Pancreas (tissue), 10 donors: ENCODE measurements around the gene NUMBL. TPM values are rescaled to one million over a fixed set of nuclear protein-coding genes. Genes with fewer than 3 reads are reported as not detected.

ENCODE experiments used
- ATAC-seq, 4 donors: fragments of 200-7000 bp; cut with Tn5 transposase; one replicate each; pipeline versions ENCODE4 v1.8.0 to v1.9.1; 2020; ENCODE audit warnings: mild to moderate bottlenecking in 4 of 4, moderate library complexity in 4 of 4
- DNase-seq, 6 donors: peaks; one replicate each; pipeline ENCODE4 v3.0.0-alpha.2; 2020
- FAIRE-seq: peaks from 2 replicates; lab custom pipeline; 2012; peaks lifted over from hg19 to GRCh38; lab: Jason Lieb, UNC
- H3K27ac ChIP-seq, 4 donors: fragments of 200-600 bp; sonication (generic); 1 replicate in 3 of 4; 2 replicates in 1 of 4; pipeline versions ENCODE4 v1.5.0 to v1.8.0; 2020
- H3K27me3 ChIP-seq, 4 donors: fragments of 200-600 bp; one replicate each; pipeline ENCODE4 v1.8.0; 2021
- H3K36me3 ChIP-seq, 3 donors: fragments of 200-600 bp; sonication (generic) in 1 of 3; one replicate each; pipeline versions ENCODE4 v1.5.0 to v1.8.0; 2020 to 2021
- H3K4me1 ChIP-seq, 3 donors: fragments of 200-600 bp; one replicate each; pipeline ENCODE4 v1.8.0; 2021
- H3K4me3 ChIP-seq, 4 donors: fragments of 200-600 bp; sonication (generic) in 2 of 4; one replicate each; pipeline versions ENCODE4 v1.5.0 to v1.8.0; 2020 to 2021
- H3K9me3 ChIP-seq, 4 donors: fragments of 200-600 bp; one replicate each; pipeline ENCODE4 v1.8.0; 2021
- WGBS, 2 donors: extraction: QIAGEN DNeasy Blood & Tissue Kit; methylation state at CpG; one replicate each; pipeline ENCODE4 v1.1.7; 2013; 5-methylcytosine and 5-hydroxymethylcytosine counted together
- intact Hi-C, 3 donors: fragments of 100-400 bp; cut with DNase I; formaldehyde crosslinking; loops; one replicate each; pipeline versions ENCODE4 v1.11.1 to v1.14.2; 2022
- polyA plus RNA-seq, 2 donors: library from polyadenylated mRNA; stranded (reverse); fragments of 200-250 nt; gene quantifications; one replicate each; pipeline ENCODE4 v1.2.3, GENCODE V29; 2013
- total RNA-seq, 6 donors: library from RNA; stranded (reverse); fragmentation: NEBNext Ultra II Directional in 4 of 6; extraction: Animal tissue kit (Norgen Biotek cat#: 25700) in 4 of 6; gene quantifications; one replicate each; pipeline versions ENCODE4 v1.2.1 to v1.2.4, GENCODE V29; 2021 to 2023
- TF ChIP-seq, protein P1 (sequence below), 4 donors: fragments of 200-600 bp; sonication (generic) in 3 of 4; IDR thresholded peaks; one replicate each; pipeline versions ENCODE4 v1.5.0 to v1.8.0; 2021; ENCODE audit warnings: antibody characterized with exemption in 4 of 4
- donor health status: healthy with polysubstance abuse.
- donor health status: DM: no; HTN: no; CAD: no; lungs with moderate emphysema.
- donor health status: DM: no; HTN: no; CAD: no.
- donor health status: control.
- donor health status: control.
- donor health status: Bipolar disorder and iron deficiency.
- donor health status: DM: yes; HTN: yes; CAD: no.
- donor health status: DM: no; HTN: no; CAD: no.
- donor health status: DM: no; HTN: no; CAD: no.
- donor health status: DM: yes; HTN: yes; CAD: no.

NUMBL gene
- total and polyA plus RNA-seq, 8 donors: 3.2 to 19.1 (median 8.7) TPM

DNA sequence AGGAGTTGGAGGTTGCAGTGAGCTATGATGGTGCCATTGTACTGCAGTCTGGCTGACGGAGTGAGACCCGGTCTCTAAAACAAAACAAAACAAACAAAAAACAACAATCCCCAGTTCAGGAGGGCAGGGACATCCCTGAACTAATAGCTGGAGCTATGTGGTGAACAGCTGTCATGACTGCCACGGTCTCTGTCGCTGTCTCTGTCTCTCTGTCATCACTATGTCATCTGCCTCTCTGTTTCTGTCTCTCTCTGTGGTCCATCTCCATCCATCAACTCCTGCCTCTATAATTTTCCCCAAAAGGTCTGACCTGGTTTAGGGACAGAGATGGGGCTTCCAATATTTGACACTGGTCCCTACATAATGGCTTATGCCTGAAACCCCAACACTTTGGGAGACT is 33.9 kb upstream of the NUMBL start:
- no peak for DNase-seq
- WGBS, 2 donors: 91 to 96% methylated on average over 4 of the region's 4 CpGs
- FAIRE-seq: no peak
- TF ChIP-seq, protein P1, sequence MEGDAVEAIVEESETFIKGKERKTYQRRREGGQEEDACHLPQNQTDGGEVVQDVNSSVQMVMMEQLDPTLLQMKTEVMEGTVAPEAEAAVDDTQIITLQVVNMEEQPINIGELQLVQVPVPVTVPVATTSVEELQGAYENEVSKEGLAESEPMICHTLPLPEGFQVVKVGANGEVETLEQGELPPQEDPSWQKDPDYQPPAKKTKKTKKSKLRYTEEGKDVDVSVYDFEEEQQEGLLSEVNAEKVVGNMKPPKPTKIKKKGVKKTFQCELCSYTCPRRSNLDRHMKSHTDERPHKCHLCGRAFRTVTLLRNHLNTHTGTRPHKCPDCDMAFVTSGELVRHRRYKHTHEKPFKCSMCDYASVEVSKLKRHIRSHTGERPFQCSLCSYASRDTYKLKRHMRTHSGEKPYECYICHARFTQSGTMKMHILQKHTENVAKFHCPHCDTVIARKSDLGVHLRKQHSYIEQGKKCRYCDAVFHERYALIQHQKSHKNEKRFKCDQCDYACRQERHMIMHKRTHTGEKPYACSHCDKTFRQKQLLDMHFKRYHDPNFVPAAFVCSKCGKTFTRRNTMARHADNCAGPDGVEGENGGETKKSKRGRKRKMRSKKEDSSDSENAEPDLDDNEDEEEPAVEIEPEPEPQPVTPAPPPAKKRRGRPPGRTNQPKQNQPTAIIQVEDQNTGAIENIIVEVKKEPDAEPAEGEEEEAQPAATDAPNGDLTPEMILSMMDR (IDR thresholded peaks at IDR 0.05): no peak
- Histone ChIP-seq H3K4me1 (peaks cover 16 to 26% (median 17%) of the 10 kb centered on the region in 3 donors), H3K27ac (no peak overlapping the region), H3K36me3 (peaks cover 0 to 35% (median 5%) of the 10 kb centered on the region in 3 donors), H3K27me3 (no peaks in the 10 kb centered on the region), H3K4me3 (no peak overlapping the region), H3K9me3 (no peaks in the 10 kb centered on the region)
- no peak for ATAC-seq
- intact Hi-C loops: no loop called here

DNA sequence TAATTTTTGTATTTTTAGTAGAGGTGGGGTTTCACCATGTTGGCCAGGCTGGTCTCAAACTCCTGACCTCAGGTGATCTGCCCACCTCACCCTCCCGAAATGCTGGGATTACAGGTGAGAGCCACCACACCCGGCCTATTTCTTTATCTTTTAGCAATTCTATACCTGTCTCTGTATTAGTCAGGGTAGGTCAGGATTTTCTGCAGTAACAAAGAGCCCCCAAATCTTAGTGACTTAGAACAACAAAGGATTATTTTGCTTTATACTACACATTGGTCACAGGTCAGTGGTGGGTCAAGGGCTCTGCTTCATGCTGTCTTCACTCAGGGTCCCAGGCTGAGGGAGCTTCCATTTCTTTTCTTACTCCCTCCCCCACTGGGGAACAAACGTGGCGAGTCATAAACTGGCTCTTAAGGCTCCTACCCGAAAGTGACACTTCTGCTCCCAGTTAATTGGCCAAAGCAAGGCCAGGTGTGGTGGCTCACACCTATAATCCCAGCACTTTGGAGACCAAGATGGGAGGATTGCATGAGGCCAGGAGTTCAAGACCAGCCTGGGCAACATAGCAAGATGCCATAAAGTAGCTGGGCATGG is 33.3 kb upstream of the NUMBL start:
- FAIRE-seq: no peak
- DNase-seq: peak in 1 of 6 donors; percentile 3
- TF ChIP-seq, protein P1 (IDR thresholded peaks at IDR 0.05): no peak
- Histone ChIP-seq H3K27ac (no peak overlapping the region), H3K9me3 (no peaks in the 10 kb centered on the region), H3K4me1 (peaks cover 16 to 26% (median 17%) of the 10 kb centered on the region in 3 donors), H3K4me3 (no peak overlapping the region), H3K27me3 (no peaks in the 10 kb centered on the region), H3K36me3 (peaks cover 0 to 30% (median 5%) of the 10 kb centered on the region in 3 donors)
- 92 to 98% methylated on average over 5 of the region's 5 CpGs for WGBS, 2 donors
- intact Hi-C loops: no loop called here
- ATAC-seq: no peak

DNA sequence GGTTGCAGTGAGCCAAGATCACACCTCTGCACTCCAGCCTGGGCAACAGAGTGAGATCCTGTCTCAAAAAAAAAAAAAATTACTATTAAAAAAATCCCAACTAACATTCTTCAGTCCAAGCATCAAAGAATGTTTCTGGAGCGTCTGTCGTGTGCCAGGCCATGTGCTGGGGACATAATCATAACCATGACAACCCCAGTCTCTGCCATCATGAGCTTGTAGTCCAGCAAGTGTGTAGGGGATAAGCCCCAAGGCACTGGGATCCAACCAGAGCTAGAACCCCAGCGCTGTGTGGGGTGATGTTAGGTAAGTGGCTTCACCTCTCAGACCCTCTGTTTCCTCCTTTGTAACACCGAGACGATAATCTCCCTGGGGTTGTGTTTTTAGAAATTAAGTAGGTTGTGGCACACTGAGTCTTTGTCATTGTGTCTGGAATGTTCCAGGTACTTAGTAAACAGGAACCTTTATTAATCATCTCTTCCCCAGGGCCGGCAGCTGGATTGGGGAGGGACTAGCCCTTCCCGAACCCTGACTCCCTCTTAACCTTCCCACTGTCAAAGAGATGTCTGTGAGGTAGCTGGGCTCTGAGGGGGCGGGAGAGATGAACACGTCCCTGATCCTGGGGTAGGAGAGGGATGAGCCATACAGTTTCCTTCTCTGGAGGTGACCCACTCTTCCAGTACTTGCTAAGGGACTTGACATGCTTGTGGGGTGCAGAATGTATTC is 31.6 kb upstream of the NUMBL start:
- intact Hi-C loops: no loop called here
- Histone ChIP-seq H3K36me3 (peaks cover 0 to 20% (median 5%) of the 10 kb centered on the region in 3 donors), H3K4me3 (no peak overlapping the region), H3K27ac (peak overlapping the region in 3 of 4 donors; percentile 2 to 25 (median 24)), H3K27me3 (no peaks in the 10 kb centered on the region), H3K9me3 (no peaks in the 10 kb centered on the region), H3K4me1 (peaks cover 16 to 26% (median 17%) of the 10 kb centered on the region in 3 donors)
- WGBS, 2 donors: 57 to 66% methylated on average over 9 of the region's 9 CpGs
- no peak for DNase-seq
- TF ChIP-seq, protein P1 (IDR thresholded peaks at IDR 0.05): no peak
- ATAC-seq: no peak
- FAIRE-seq: no peak

DNA sequence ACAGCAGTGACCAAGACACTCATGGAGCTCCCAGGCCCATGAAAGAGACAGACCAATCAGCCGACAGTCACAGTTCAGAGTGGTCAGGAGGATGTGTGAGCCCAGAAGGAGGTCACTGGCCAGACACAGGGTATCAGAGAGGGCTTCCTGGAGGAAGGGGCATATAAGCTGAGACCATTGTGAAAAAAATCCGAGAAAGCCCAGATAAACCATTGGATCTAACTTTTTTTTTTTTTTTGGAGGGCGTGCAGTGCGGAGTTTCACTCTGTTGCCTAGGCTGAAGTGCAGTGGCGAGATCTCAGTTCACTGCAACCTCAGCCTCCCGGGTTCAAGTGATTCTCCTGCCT is 30.7 kb upstream of the NUMBL start:
- DNase-seq (no peak), FAIRE-seq (no peak), ATAC-seq (no peak)
- Histone ChIP-seq H3K4me3 (peak overlapping the region in 2 of 4 donors; percentile 62 to 86), H3K36me3 (peaks cover 0 to 11% (median 5%) of the 10 kb centered on the region in 3 donors), H3K27me3 (no peaks in the 10 kb centered on the region), H3K27ac (peak overlapping the region in 3 of 4 donors; percentile 46 to 97 (median 93)), H3K9me3 (no peaks in the 10 kb centered on the region), H3K4me1 (peaks cover 18 to 26% (median 19%) of the 10 kb centered on the region in 3 donors)
- intact Hi-C loops: no loop called here
- TF ChIP-seq, protein P1 (IDR thresholded peaks at IDR 0.05): no peak
- 83 to 87% methylated on average over 6 of the region's 6 CpGs for WGBS, 2 donors
